Neural progenitor cell (in vitro differentiated cells): ENCODE data around the gene HSD11B1L.

Experiments used
- EZH2 ChIP-seq: fragments of 200-600 bp; sonication (generic); IDR thresholded peaks from 2 replicates; pipeline ENCODE4 v1.6.1; 2017; ENCODE audit warnings: antibody characterized with exemption, mild to moderate bottlenecking, moderate library complexity
- EZH2phosphoT487 ChIP-seq: fragments of 200-600 bp; sonication (generic); IDR thresholded peaks from 2 replicates; pipeline ENCODE4 v1.6.1; 2017; ENCODE audit warnings: antibody characterized with exemption
- TF ChIP-seq, protein P1 (sequence below): fragments of 200-600 bp; sonication (generic); IDR thresholded peaks from 2 replicates; pipeline ENCODE4 v1.5.1; 2017; ENCODE audit warnings: antibody characterized with exemption, mild to moderate bottlenecking

DNA sequence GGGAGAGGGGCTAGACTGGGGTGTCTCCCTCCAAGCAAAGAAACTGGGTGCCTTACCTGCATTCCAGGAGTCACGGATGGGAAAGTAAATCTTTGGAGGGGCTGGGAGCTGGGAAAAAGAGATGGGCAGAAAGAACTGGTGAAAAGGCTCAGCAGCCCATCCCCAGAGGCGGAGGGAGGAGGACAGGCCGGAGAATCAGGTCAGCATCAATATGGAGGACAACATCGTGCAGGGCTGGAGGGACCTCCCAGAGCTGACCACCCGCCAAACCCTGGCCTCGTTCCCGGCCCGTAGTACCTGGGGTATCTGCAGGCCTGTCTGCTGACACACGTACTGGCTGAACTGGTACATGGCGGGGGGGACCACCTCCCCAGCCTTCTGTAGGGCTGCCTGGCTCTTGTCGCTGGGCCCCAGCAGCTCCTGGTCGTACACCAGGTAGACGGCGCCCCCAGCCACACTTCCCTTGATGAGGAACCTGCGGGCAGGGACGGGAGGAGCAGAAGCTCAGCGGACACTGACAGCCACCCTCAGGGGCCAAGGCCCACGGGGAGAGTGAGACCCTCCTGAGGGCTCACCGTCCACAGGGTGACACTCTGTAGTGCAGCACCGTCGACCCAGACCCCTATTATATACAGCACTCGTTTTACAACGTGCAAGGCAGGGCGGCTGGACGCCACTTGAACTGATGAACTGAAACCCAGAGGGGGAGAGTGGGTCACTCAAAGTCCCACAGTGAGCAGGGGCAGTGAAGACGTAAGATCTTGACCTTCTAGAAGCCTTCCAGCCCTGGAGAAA is 1.3 kb upstream of the HSD11B1L start:
- TF ChIP-seq, protein P1, sequence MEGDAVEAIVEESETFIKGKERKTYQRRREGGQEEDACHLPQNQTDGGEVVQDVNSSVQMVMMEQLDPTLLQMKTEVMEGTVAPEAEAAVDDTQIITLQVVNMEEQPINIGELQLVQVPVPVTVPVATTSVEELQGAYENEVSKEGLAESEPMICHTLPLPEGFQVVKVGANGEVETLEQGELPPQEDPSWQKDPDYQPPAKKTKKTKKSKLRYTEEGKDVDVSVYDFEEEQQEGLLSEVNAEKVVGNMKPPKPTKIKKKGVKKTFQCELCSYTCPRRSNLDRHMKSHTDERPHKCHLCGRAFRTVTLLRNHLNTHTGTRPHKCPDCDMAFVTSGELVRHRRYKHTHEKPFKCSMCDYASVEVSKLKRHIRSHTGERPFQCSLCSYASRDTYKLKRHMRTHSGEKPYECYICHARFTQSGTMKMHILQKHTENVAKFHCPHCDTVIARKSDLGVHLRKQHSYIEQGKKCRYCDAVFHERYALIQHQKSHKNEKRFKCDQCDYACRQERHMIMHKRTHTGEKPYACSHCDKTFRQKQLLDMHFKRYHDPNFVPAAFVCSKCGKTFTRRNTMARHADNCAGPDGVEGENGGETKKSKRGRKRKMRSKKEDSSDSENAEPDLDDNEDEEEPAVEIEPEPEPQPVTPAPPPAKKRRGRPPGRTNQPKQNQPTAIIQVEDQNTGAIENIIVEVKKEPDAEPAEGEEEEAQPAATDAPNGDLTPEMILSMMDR, result no peak
- no peak for TF ChIP-seq EZH2phosphoT487
- TF ChIP-seq EZH2, result no peak
